CD4-positive, alpha-beta T cell (primary cell): Measurements from ENCODE around the gene HNRNPL. TPM values are rescaled to one million over a fixed set of nuclear protein-coding genes. Genes with fewer than 3 reads are reported as not detected.
"Not testable (repeated sequence)": the region's sequence is repeated elsewhere in the genome, so short reads cannot be mapped to it uniquely, and the experiment has no call there.

ENCODE experiments used
- ATAC-seq: fragments of 200-7000 bp; cut with Tn5 transposase; one replicate; pipeline ENCODE4 v1.10.0; 2022; ENCODE audit warnings: mild to moderate bottlenecking; ENCODE audit not compliant: poor library complexity
- CTCF ChIA-PET: fragments of 350-600 bp; sonication (Branson Sonifier 250); formaldehyde crosslinking; loops from one replicate; lab custom pipeline; 2021; ENCODE audit warnings: antibody characterized with exemption, inconsistent platforms; lab: Charles Lee
- POLR2A ChIA-PET: fragments of 350-600 bp; sonication (Branson Sonifier 250); formaldehyde crosslinking; loops from one replicate; lab custom pipeline; 2021; ENCODE audit warnings: antibody characterized with exemption, inconsistent platforms; lab: Charles Lee
- DNase-seq, 14 experiments: peaks; one replicate each; pipeline ENCODE4 v3.0.0-alpha.2; 2013 to 2020; ENCODE audit warnings: mixed read lengths in 2 of 14
- H3K27ac ChIP-seq, 2 donors: one replicate each; pipeline versions ENCODE4 v1.5.1 to v1.7.0; 2013; ENCODE audit warnings: low read length in 2 of 2, low read depth in 1 of 2, mild to moderate bottlenecking in 1 of 2
- H3K27me3 ChIP-seq, 2 experiments: 1 replicate in 1 of 2; 2 replicates in 1 of 2; pipeline versions ENCODE4 v1.6.1 to v1.7.0; 2013; ENCODE audit warnings: low read length in 2 of 2, control low read depth in 1 of 2, mild to moderate bottlenecking in 1 of 2, moderate library complexity in 1 of 2; ENCODE audit not compliant: insufficient read depth in 2 of 2, control insufficient read depth in 1 of 2
- H3K36me3 ChIP-seq: one replicate; pipeline ENCODE4 v1.6.1; 2013; ENCODE audit warnings: low read length, control low read depth; ENCODE audit not compliant: insufficient read depth
- H3K4me1 ChIP-seq: one replicate; pipeline ENCODE4 v1.6.1; 2013; ENCODE audit warnings: low read length, control low read depth; ENCODE audit not compliant: insufficient read depth
- H3K4me3 ChIP-seq: one replicate; pipeline ENCODE4 v1.5.1; 2013; ENCODE audit warnings: mild to moderate bottlenecking, low read length, moderate library complexity
- H3K9me3 ChIP-seq, 2 experiments: 1 replicate in 1 of 2; 2 replicates in 1 of 2; pipeline versions ENCODE4 v1.6.1 to v1.7.0; 2013; ENCODE audit warnings: low read length in 2 of 2, mild to moderate bottlenecking in 2 of 2, control low read depth in 1 of 2, moderate library complexity in 1 of 2; ENCODE audit not compliant: control insufficient read depth in 1 of 2, insufficient read depth in 1 of 2
- H3K27ac Mint-ChIP-seq: one replicate; pipeline ENCODE4 v1.8.0; 2020; ENCODE audit warnings: mixed read lengths
- H3K27me3 Mint-ChIP-seq: one replicate; pipeline ENCODE4 v1.8.0; 2021; ENCODE audit warnings: mixed read lengths
- H3K36me3 Mint-ChIP-seq: one replicate; pipeline ENCODE4 v1.8.0; 2021; ENCODE audit warnings: low read depth, mixed read lengths
- H3K4me1 Mint-ChIP-seq: one replicate; pipeline ENCODE4 v1.8.0; 2021; ENCODE audit warnings: low read depth, mixed read lengths
- H3K4me3 Mint-ChIP-seq: one replicate; pipeline ENCODE4 v1.8.0; 2020; ENCODE audit warnings: mild to moderate bottlenecking, mixed read lengths
- H3K9me3 Mint-ChIP-seq: one replicate; pipeline ENCODE4 v1.8.0; 2020; ENCODE audit warnings: mixed read lengths
- intact Hi-C, 2 experiments: fragments of 100-400 bp; cut with DNase I in 1 of 2; cut with micrococcal nuclease in 1 of 2; formaldehyde crosslinking; loops; one replicate each; pipeline versions ENCODE4 v1.15.1 to v1.9.0; 2023 to 2025; cut with DNase I, micrococcal nuclease
- total RNA-seq, 174 experiments: library from RNA in 2 of 174; stranded (reverse) in 2 of 174; gene quantifications; one replicate each; pipeline ENCODE4 v1.2.3 and lab custom pipeline; 2021 to 2026
- TF ChIP-seq, protein P1 (sequence below): fragments of 200-600 bp; IDR thresholded peaks from one replicate; pipeline ENCODE4 v1.8.0; 2022; ENCODE audit warnings: antibody characterized with exemption, mild to moderate bottlenecking

Gene HNRNPL
- total RNA-seq, 2 experiments from 2014 or later: 535 to 565 TPM

DNA sequence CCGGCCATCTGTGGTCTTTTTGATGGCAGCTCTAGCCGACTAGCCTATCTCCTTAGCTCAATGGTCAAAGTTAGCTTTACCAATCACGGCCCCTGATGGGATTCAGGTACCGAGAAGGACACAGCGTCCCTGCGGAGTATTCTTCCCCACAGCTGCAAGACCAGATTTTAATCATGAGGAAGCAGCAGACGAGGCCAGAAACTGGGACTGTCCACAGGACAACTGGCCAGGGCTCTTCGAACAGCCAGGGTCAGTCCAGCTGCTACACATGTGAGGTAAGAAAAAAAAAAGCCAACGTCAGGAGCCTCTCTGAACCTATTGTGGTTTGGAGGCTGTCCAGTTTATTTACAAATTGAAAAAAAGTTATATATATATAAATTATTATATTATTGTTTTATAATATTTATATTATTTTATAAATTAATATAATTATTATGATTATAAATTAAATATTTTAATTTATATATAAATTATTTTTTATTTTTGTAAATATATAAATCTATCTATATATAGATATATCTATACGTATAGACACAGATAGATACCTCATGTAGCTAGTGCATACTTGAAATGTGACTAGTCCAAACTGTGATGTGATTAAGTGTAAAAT lies 17.5 kb upstream of the HNRNPL start:
- Histone ChIP-seq H3K4me3 (no peak overlapping the region), H3K27me3 (no peaks in the 10 kb centered on the region), H3K36me3 (peaks cover 26% of the 10 kb centered on the region), H3K9me3 (no peaks in the 10 kb centered on the region), H3K4me1 (peaks cover 67% of the 10 kb centered on the region), H3K27ac (no peak overlapping the region)
- TF ChIP-seq, protein P1, sequence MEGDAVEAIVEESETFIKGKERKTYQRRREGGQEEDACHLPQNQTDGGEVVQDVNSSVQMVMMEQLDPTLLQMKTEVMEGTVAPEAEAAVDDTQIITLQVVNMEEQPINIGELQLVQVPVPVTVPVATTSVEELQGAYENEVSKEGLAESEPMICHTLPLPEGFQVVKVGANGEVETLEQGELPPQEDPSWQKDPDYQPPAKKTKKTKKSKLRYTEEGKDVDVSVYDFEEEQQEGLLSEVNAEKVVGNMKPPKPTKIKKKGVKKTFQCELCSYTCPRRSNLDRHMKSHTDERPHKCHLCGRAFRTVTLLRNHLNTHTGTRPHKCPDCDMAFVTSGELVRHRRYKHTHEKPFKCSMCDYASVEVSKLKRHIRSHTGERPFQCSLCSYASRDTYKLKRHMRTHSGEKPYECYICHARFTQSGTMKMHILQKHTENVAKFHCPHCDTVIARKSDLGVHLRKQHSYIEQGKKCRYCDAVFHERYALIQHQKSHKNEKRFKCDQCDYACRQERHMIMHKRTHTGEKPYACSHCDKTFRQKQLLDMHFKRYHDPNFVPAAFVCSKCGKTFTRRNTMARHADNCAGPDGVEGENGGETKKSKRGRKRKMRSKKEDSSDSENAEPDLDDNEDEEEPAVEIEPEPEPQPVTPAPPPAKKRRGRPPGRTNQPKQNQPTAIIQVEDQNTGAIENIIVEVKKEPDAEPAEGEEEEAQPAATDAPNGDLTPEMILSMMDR: no peak
- intact Hi-C loops: loop anchor here in 1 of 2 experiments (5.0 kb wide), 1 partner anchor 135 kb away; no protein-coding TSS in a partner anchor
- POLR2A ChIA-PET: interaction anchor here (0.6 to 10.7 kb wide), 5 partner anchors 9 to 292 kb away, joined by 3 to 170 read pairs (median 11); partner anchors contain the start of genes HNRNPL and RINL
- no peak for DNase-seq
- no peak overlapping the region for H3K4me3 Mint-ChIP-seq
- H3K27ac Mint-ChIP-seq: peak overlapping the region; percentile 88
- peaks cover 77% of the 10 kb centered on the region for H3K4me1 Mint-ChIP-seq
- H3K27me3 Mint-ChIP-seq: no peaks in the 10 kb centered on the region
- no peak for ATAC-seq
- CTCF ChIA-PET: interaction anchor here (1.4 to 1.5 kb wide), 2 partner anchors 21 to 465 kb away, joined by 4 to 5 read pairs; partner anchors contain the start of gene FAM98C
- H3K9me3 Mint-ChIP-seq: no peaks in the 10 kb centered on the region
- peaks cover 27% of the 10 kb centered on the region for H3K36me3 Mint-ChIP-seq

DNA sequence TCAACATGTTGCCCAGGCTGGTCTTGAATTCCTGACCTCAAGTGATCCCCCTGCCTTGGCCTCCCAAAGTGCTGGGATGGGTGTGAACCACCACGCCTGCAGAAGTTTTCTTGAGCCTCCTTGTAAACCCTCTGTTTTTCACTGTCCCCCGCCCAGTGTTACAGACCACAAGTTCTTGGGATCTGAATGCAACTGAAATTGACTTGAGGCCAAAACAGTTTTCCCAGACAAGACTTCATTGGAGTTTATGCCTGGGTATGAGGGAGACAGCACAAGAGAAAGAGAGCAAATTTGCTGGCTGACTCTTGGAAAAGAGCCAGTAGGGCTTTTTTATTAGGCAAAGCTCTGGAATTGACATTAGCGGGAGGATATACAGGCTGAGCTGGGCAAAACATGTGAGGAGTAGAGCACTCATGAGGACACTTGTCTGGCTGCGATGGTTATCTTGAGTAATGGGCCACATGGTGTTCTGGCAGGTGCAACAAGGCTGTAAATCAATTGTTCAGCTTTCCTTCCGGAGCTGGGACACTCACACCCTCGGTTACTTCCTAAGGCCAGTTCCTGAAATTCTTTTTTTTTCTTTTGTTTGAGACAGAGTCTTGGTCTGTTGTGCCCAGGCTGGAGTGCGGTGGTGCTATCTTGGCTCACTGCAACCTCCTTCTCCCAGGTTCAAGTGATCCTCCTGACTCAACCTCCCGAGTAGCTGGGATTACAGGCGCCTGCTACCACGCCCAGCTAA lies 12.7 kb upstream of the HNRNPL start:
- intact Hi-C loops: no loop called here
- no peak for DNase-seq
- Mint-ChIP-seq H3K4me3 (no peak overlapping the region), H3K27ac (no peak overlapping the region), H3K36me3 (peaks cover 8% of the 10 kb centered on the region), H3K4me1 (peaks cover 46% of the 10 kb centered on the region), H3K27me3 (no peaks in the 10 kb centered on the region), H3K9me3 (no peaks in the 10 kb centered on the region)
- ChIA-PET CTCF (no interaction called here), POLR2A (interaction anchor here (1.6 to 10.7 kb wide), 3 partner anchors 12 to 68 kb away, joined by 4 to 170 read pairs (median 5); partner anchors contain the start of genes HNRNPL, MRPS12 and SARS2)
- Histone ChIP-seq H3K27ac (no peak overlapping the region), H3K4me3 (no peak overlapping the region), H3K9me3 (no peaks in the 10 kb centered on the region), H3K4me1 (peaks cover 41% of the 10 kb centered on the region), H3K36me3 (no peaks in the 10 kb centered on the region), H3K27me3 (no peaks in the 10 kb centered on the region)
- ATAC-seq: no peak
- TF ChIP-seq, protein P1: no peak

DNA sequence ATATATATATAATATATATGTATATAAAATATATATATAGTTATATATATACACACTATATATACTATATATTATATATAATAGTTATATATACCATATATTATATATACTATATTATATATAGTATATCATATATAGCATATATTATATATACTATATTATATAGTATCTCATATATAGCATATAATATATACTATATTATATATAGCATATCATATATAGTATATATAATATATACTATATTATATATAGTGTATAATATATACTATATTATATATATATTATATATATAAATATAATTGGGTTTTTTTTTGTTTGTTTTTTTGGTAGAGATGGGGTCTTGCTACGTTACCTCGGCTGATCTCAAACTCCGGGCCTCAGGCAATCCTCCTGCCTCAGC lies 11.6 kb upstream of the HNRNPL start:
- Mint-ChIP-seq H3K9me3 (no peaks in the 10 kb centered on the region), H3K4me1 (peaks cover 49% of the 10 kb centered on the region)
- ATAC-seq: no peak

DNA sequence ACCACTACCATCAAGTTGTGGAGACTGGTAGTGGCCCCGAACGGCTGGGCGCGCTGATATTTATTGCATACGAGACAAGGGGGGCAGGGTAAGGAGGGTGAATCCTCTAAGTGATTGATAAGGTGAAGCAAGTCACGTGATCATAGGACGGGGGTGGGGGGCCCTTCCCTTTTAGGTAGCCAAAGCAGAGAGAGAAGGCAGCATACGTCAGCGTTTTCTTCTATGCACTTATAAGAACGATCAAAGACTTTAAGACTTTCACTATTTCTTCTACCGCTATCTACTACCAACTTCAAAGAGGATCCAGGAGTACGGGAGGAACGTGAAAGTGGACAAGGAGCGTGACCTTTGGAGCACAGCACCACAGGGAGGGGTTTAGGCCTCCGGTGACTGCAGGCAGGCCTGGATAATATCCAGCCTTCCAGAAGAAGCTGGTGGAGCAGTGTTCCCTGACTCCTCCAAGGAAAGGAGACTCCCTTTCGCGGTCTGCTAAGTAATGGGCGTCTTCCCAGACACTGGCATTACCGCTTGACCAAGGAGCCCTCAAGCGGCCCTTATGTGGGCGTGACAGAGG lies 9.9 kb upstream of the HNRNPL start:
- H3K4me1 ChIP-seq: peaks cover 30% of the 10 kb centered on the region
- H3K27me3 ChIP-seq, H3K36me3 ChIP-seq, H3K4me3 ChIP-seq, H3K9me3 ChIP-seq, H3K27me3 Mint-ChIP-seq, H3K4me3 Mint-ChIP-seq, intact Hi-C loops, H3K27ac Mint-ChIP-seq, H3K36me3 Mint-ChIP-seq, POLR2A ChIA-PET, DNase-seq, ATAC-seq, H3K27ac ChIP-seq, H3K9me3 Mint-ChIP-seq: not testable (repeated sequence)
- CTCF ChIA-PET: interaction anchor here (1.5 kb wide), 1 partner anchor 10 kb away, joined by 8 read pairs; no protein-coding TSS in a partner anchor
- H3K4me1 Mint-ChIP-seq: peaks cover 32% of the 10 kb centered on the region

More for the DNA sequence above, 11.6 kb upstream of the HNRNPL start:
- no peaks in the 10 kb centered on the region for H3K27me3 Mint-ChIP-seq
- intact Hi-C loops: no loop called here
- Histone ChIP-seq H3K4me3 (no peak overlapping the region), H3K27ac (no peak overlapping the region), H3K4me1 (peaks cover 44% of the 10 kb centered on the region), H3K9me3 (no peaks in the 10 kb centered on the region), H3K27me3 (no peaks in the 10 kb centered on the region), H3K36me3 (no peaks in the 10 kb centered on the region)
- no peak overlapping the region for H3K4me3 Mint-ChIP-seq
- ChIA-PET POLR2A (interaction anchor here (1.9 kb wide), 1 partner anchor 19 kb away, joined by 5 read pairs; no protein-coding TSS in a partner anchor), CTCF (interaction anchor here (1.5 kb wide), 1 partner anchor 8 kb away, joined by 8 read pairs; no protein-coding TSS in a partner anchor)
- TF ChIP-seq, protein P1: no peak
- H3K36me3 Mint-ChIP-seq: peaks cover 8% of the 10 kb centered on the region
- DNase-seq: no peak
- H3K27ac Mint-ChIP-seq: no peak overlapping the region
